SH-SY5Y (cell line): Measurements from ENCODE around the gene FBXO41.

ENCODE experiments used
- GATA2 ChIP-seq: IDR thresholded peaks from 2 replicates; pipeline ENCODE4 v1.6.1; 2011; ENCODE audit warnings: mild to moderate bottlenecking, low read depth, low read length
- GATA3 ChIP-seq: IDR thresholded peaks from 2 replicates; pipeline ENCODE4 v1.6.1; 2011; ENCODE audit warnings: low read depth, mild to moderate bottlenecking, low read length, moderate library complexity

GRCh38 chr2:73272270-73272669, 12.0 kb downstream of the FBXO41 start:
- TF ChIP-seq GATA2 (no peak), GATA3 (no peak)
